GM21717 (cell line): ENCODE results near the gene ETNPPL.
"Not testable (repeated sequence)": the region's sequence is repeated elsewhere in the genome, so short reads cannot be mapped to it uniquely, and the experiment has no call there.

Source experiments
- ATAC-seq: cut with Tn5 transposase; IDR thresholded peaks from one replicate; pipeline ENCODE4 v1.9.1; 2021; ENCODE audit warnings: mild to moderate bottlenecking, moderate library complexity; ENCODE audit not compliant: unreplicated experiment

The ETNPPL gene

GRCh38 chr4:108763226-108763593 is 357 bp upstream of the ETNPPL start:
- no peak for ATAC-seq

GRCh38 chr4:108758498-108758897 is 4.4 kb downstream of the ETNPPL start:
- no peak for ATAC-seq

- no peak for ATAC-seq
These were observed 8.5 kb downstream of the ETNPPL start for GRCh38 chr4:108754327-108754726.

GRCh38 chr4:108751321-108751720 is 11.5 kb downstream of the ETNPPL start:
- ATAC-seq, result no peak

GRCh38 chr4:108749119-108749518 is 13.7 kb downstream of the ETNPPL start:
- ATAC-seq, result no peak

- ATAC-seq, result no peak
These were observed 16.3 kb downstream of the ETNPPL start for GRCh38 chr4:108746511-108746910.

DNA sequence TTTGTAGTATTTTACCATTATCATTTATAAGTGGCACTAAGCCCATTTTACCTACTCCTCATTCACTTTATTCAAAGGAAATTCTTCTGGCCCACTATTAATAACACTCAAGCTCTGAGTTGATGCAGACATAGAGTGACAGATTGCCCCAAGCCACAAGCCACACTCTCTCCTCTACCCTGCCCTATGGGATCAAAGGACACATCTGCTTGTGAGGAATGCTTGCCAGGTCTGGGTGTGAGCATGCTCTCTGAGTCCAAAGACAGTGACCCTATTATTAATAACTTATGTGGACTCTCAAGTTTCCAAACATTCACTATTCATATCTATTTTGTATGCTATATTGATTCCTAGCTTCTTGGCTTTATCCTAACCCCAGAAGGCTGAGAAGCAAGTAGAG is 18.5 kb downstream of the ETNPPL start:
- no peak for ATAC-seq

DNA sequence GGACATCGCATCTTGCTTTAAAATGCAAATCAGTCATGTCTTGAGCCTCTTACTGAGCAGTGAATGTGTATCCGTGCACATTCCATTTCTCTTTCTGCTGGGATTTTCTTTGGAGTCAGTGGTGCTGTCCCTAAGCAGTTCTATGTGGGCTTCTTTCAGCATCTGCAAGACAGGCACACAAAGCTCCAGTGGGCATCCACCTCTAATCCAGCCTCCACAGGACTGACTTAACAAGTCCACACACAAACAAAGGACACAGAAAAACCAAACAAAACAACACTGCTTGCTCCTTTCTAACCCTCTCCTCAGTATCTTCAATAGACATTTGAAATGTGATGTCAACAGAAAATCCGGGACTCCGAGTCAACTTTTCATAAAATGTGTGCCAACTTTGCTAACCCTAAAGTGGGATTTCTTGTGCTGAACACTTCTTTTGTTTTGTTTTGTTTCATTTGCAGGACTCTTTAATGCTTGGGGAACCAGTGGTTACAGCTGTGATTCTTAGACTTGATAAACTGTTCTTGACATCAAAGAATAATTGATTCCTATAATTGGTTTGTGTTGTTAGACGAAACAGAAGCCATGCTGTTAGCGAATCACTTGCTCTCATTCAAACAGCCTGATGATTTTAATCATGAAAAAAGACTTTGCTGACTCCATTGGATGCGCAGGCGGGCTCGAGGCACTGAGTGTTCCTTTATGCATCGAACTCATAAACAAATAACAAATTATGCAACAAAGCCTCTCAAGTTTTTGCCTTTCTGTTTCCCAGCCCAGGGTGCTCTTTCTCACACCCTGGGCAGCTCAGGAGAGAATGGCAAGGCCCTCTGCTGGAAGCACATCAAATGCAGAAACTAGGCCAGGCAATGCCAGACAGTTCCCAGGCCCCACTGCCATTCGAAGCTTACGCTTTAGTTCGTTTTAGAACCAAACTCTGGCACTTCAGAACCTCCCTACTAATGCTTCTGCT is 20.1 kb downstream of the ETNPPL start:
- ATAC-seq, result no peak

GRCh38 chr4:108738003-108738706 is 24.7 kb downstream of the ETNPPL start:
- no peak for ATAC-seq

GRCh38 chr4:108731006-108731405 is 31.8 kb downstream of the ETNPPL start:
- ATAC-seq, result no peak

GRCh38 chr4:108730579-108730978 is 32.3 kb downstream of the ETNPPL start:
- ATAC-seq, result no peak

- ATAC-seq, result no peak
These were observed 33.1 kb downstream of the ETNPPL start for GRCh38 chr4:108729731-108730130.

- no peak for ATAC-seq
These were observed 37.4 kb downstream of the ETNPPL start for GRCh38 chr4:108725457-108725856.

- no peak for ATAC-seq
These were observed 45.5 kb downstream of the ETNPPL start for GRCh38 chr4:108717386-108717785.

DNA sequence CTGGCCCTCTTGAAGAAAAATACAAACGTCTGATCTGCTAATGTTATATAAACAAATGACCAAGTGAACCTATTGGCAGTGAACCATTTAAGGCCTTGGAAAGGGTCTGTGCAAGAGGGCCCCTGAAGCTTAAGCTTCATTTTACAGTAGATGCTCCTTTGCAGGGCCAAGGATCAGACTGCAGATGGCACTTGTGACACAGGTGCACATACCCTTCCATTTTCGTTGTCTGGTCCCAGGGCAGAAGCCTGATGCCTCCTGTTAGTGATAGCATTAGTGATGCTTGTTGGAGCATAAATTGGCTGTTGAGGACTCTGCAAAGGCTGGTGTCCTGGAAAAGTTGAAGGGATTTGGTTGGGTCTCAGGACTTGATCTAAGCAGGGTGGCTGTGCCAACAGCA is 46.5 kb downstream of the ETNPPL start:
- ATAC-seq, result no peak

DNA sequence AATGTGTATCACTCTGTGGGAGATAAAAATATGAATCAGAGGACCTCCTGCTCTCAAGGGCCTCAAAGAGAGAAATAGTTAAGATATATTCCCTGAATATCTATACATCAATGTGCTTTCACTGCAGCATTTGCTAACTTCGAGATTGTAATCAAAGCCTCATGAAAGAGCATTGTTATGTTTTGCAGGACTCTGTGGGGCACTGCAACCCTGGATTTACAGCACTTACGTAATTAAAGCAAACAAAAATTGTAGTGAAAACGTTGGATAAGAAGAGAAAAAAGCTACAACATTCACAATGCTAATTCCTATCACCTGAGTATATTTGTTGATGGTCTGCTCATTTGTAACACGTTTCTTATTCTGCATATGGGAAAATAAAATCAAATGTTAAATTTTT is 48.0 kb downstream of the ETNPPL start:
- ATAC-seq, result no peak

DNA sequence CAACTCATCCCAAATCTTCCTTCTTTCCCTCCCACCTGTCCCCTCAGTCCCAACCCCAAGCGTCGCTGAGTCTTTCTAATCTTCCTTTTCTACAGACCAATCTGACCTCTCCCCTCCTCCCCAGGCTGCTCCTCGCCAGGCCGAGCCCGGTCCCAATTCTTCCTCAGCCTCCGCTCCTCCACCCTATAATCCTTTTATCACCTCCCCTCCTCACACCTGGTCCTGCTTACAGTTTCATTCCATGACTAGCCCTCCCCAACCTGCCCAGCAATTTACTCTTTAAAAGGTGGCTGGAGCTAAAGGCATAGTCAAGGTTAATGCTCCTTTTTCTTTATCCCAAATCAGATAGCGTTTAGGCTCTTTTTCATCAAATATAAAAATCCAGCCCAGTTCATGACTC is 52.3 kb downstream of the ETNPPL start:
- not testable (repeated sequence) for ATAC-seq

DNA sequence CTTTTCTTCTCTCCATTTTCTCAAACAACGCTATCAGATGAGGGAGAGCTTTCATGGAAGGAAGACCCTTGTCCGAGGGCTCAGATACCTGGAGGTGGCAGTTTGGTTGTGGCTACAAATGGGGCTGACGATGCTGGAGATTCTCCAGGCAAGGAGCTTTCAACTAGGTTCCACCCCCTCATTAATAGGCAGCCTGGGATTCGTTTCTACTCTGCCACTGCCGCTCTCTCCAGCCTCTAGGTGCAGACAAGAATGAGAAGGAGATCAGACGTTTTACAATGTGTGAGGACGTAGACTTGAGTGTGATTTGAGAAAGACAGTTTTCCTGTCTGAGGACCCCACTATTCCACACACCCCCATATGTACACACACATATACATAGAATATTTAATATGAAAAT is 53.1 kb downstream of the ETNPPL start:
- no peak for ATAC-seq

GRCh38 chr4:108709234-108709633 is 53.6 kb downstream of the ETNPPL start:
- no peak for ATAC-seq

DNA sequence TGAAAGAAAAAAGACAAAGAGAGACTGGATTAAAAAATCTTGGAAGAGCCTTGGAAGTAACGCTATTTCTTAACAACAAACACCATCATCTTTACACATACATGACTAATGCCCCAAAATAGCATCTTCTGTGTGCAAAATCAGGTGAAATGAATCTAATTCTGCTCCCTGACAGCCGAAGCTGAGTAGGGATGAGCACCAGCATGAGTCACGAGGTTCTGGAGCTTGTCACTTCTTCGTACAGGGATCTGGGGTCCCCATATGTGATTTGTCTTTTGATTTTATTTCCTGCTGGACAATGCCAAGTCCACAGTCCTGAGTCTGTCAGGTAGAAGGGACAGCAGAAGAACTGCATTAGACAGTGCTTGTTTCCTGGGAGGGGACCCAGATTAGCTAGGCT is 56.6 kb downstream of the ETNPPL start:
- ATAC-seq, result no peak

DNA sequence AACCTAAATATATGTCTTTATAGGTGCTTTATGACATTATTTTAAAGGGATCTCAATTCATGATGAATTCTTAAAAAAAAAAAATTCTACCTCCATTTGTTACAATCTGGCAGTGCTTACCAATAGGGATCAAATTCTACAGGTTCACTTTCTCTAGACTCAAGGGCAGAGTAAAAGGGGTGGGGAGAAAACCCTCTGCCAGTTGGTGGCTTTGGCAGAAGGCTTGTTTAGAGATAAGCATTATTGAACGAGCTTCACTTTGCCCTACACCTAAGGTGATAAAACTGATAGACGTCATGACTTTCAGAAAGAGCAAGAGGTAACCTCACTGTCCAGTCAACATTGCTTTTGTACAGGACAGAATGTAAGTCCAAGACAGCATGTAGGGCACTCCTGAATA is 58.9 kb downstream of the ETNPPL start:
- ATAC-seq, result no peak

GRCh38 chr4:108703370-108703769 is 59.5 kb downstream of the ETNPPL start:
- ATAC-seq, result no peak
